Amniotic stem cell (primary cell): Measurements from ENCODE around the gene PIP5KL1.
"Not testable (repeated sequence)": the region's sequence is repeated elsewhere in the genome, so short reads cannot be mapped to it uniquely, and the experiment has no call there.

ENCODE experiments used
- DNase-seq: peaks from one replicate; lab custom pipeline; 2025; lab: John Stamatoyannopoulos, UW

The PIP5KL1 gene

GRCh38 chr9:127893392-127893791 is 37.2 kb downstream of the PIP5KL1 start:
- DNase-seq, result no peak

GRCh38 chr9:127892831-127893230 is 37.7 kb downstream of the PIP5KL1 start:
- DNase-seq, result no peak

- DNase-seq, result no peak
Observed at GRCh38 chr9:127890053-127890452, 40.5 kb downstream of the PIP5KL1 start.

GRCh38 chr9:127887792-127888191 is 42.8 kb downstream of the PIP5KL1 start:
- no peak for DNase-seq

GRCh38 chr9:127886401-127886972 is 44.1 kb downstream of the PIP5KL1 start:
- DNase-seq, result no peak

- DNase-seq, result no peak
Observed at GRCh38 chr9:127885508-127886281, 44.9 kb downstream of the PIP5KL1 start.

GRCh38 chr9:127884976-127885490 is 45.5 kb downstream of the PIP5KL1 start:
- no peak for DNase-seq

GRCh38 chr9:127884427-127884911 is 46.1 kb downstream of the PIP5KL1 start:
- DNase-seq, result no peak

- DNase-seq, result no peak
Observed at GRCh38 chr9:127883959-127884358, 46.6 kb downstream of the PIP5KL1 start.

- DNase-seq, result not testable (repeated sequence)
Observed at GRCh38 chr9:127881715-127882114, 48.9 kb downstream of the PIP5KL1 start.

GRCh38 chr9:127880143-127880542 is 50.4 kb downstream of the PIP5KL1 start:
- DNase-seq, result no peak

- DNase-seq, result no peak
Observed at GRCh38 chr9:127878652-127879390, 51.8 kb downstream of the PIP5KL1 start.

GRCh38 chr9:127878001-127878651 is 52.5 kb downstream of the PIP5KL1 start:
- DNase-seq, result no peak

GRCh38 chr9:127877566-127877998 is 53.0 kb downstream of the PIP5KL1 start, which contains the start of gene AK1:
TSS of gene AK1 (minus strand) at chr9:127877675. CDS start at chr9:127874617, 3,058 bp downstream.
- peak; percentile 39 for DNase-seq

- DNase-seq, result no peak
Observed at GRCh38 chr9:127876764-127877562, 53.6 kb downstream of the PIP5KL1 start.

- DNase-seq, result no peak
Observed at GRCh38 chr9:127876026-127876763, 54.4 kb downstream of the PIP5KL1 start.

GRCh38 chr9:127875306-127875966 is 55.1 kb downstream of the PIP5KL1 start:
- DNase-seq, result no peak

GRCh38 chr9:127874301-127875221 is 56.0 kb downstream of the PIP5KL1 start:
- no peak for DNase-seq

- DNase-seq, result no peak
Observed at GRCh38 chr9:127873886-127874285, 56.7 kb downstream of the PIP5KL1 start.
